ENCODE data around the gene C22orf23. TPM values are rescaled to one million over a fixed set of nuclear protein-coding genes. Genes with fewer than 3 reads are reported as not detected.
A peak's percentile ranks its signal among the peaks of the same experiment; 100 is the strongest.

C22orf23 gene
- total RNA-seq, 4 donors from 2014 or later, result 0.59 to 1.7 (median 0.73) TPM

DNA sequence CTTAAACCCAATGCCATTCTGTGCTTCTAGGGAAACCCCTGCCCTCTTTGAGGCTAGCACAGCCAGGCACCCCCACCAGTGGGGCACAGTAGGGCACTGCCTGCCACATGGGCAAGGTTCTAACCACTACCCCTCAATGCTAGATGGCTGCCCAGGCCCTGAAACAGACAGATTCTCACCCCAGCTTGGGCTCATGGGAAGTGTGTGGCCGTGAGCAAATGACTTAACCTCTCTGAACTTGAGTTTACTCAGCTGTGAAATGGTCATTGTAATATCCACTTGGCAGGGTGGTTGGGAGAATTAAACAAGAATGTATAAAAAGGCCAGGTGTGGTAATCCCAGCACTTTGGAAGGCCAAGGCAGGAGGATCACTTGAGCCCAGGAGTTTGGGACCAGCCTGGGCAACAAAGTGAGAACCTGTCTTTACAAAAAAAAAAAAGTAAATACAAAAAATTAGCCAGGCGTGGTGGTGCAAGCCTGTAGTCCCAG is 22.4 kb downstream of the C22orf23 start:
- Histone ChIP-seq H3K4me3 (replicated peaks in 1 of 3) (no peak overlapping the region), H3K9me3 (no peaks in the 10 kb centered on the region), H3K36me3 (peaks cover 18 to 27% of the 10 kb centered on the region in 2 donors), H3K27me3 (no peaks in the 10 kb centered on the region), H3K27ac (peak overlapping the region in 1 of 3 donors; percentile 28), H3K4me1 (peaks cover 17 to 37% of the 10 kb centered on the region in 2 donors)
- DNase-seq, result no peak
- intact Hi-C loops (cut with DNase I), result loop anchor here (10.0 kb wide), 1 partner anchor 116 kb away; no protein-coding TSS in a partner anchor
- no peak for TF ChIP-seq CTCF (IDR thresholded peaks at IDR 0.05)
- TF ChIP-seq POLR2A (IDR thresholded peaks at IDR 0.05), result no peak
- WGBS, 2 donors, result 76 to 87% methylated on average over 2 of the region's 2 CpGs

GRCh38 chr22:37930270-37930951 is 23.0 kb downstream of the C22orf23 start:
- intact Hi-C loops (cut with DNase I), result loop anchor here (10.0 kb wide), 1 partner anchor 116 kb away; no protein-coding TSS in a partner anchor
- no peaks in the 10 kb centered on the region for H3K9me3 ChIP-seq
- no peak overlapping the region for H3K4me3 ChIP-seq (replicated peaks in 1 of 3)
- peak overlapping the region in 1 of 3 donors; percentile 28 for H3K27ac ChIP-seq
- no peaks in the 10 kb centered on the region for H3K27me3 ChIP-seq
- H3K4me1 ChIP-seq, result peaks cover 17 to 37% of the 10 kb centered on the region in 2 donors
- no peak for TF ChIP-seq POLR2A (IDR thresholded peaks at IDR 0.05)
- peak in 2 of 6 experiments; percentile 18 to 45 for TF ChIP-seq CTCF (IDR thresholded peaks at IDR 0.05)
- WGBS, 2 donors, result 54 to 63% methylated on average over 8 to 11 of the region's 11 CpGs
- peak; percentile 16 to 26 for DNase-seq
- H3K36me3 ChIP-seq, result peaks cover 24 to 33% of the 10 kb centered on the region in 2 donors

DNA sequence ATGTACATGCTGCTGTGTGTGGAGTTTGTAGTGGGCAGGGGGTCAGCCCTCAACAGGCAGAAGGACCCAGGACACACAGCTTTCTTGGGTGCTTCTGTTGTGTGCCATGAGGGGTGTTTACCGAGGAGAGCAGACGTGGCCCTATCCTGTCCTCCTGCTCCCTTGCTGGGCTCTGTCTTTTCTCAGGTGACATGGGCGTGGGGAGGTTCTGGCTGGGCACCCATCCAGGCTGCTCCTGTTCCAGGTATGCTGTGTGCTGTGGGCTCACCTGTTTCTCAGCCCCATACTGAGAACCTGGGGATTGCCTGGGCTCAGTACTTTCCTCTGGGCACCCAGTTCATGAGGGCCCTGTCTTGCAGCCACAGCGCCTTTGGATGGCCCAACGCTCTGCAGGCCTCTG is 24.0 kb downstream of the C22orf23 start:
- WGBS, 2 donors, result 93% methylated on average over 4 of the region's 5 CpGs; no CpG with 5 or more reads in 1 of the 2 donors
- TF ChIP-seq CTCF (IDR thresholded peaks at IDR 0.05) (no peak), POLR2A (IDR thresholded peaks at IDR 0.05) (no peak)
- peaks cover 24 to 38% of the 10 kb centered on the region in 2 donors for H3K36me3 ChIP-seq
- peak; percentile 39 to 47 for DNase-seq
- no peaks in the 10 kb centered on the region for H3K27me3 ChIP-seq
- no peak overlapping the region for H3K27ac ChIP-seq
- peaks cover 15 to 33% of the 10 kb centered on the region in 2 donors for H3K4me1 ChIP-seq
- H3K4me3 ChIP-seq (replicated peaks in 1 of 3), result no peak overlapping the region
- intact Hi-C loops (cut with DNase I), result no loop called here
- no peaks in the 10 kb centered on the region for H3K9me3 ChIP-seq

DNA sequence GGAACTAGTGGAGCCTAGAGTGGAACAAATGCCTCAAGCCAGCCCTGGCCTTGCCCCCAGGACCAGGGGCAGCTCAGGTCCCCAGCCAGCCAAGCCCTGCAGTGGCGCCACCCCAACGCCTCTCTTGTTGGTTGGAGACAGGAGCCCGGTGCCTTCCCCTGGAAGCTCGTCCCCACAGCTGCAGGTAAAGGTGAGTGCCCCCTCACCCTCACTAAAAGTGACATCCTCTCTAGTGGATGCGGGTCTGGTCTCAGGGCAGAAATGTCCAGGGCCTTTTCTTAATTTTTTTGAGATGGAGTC is 25.8 kb downstream of the C22orf23 start:
- no peak for TF ChIP-seq CTCF (IDR thresholded peaks at IDR 0.05)
- TF ChIP-seq POLR2A (IDR thresholded peaks at IDR 0.05), result no peak
- Histone ChIP-seq H3K4me1 (peaks cover 0 to 15% of the 10 kb centered on the region in 2 donors), H3K36me3 (peaks cover 24 to 38% of the 10 kb centered on the region in 2 donors), H3K27ac (no peak overlapping the region), H3K9me3 (no peaks in the 10 kb centered on the region), H3K4me3 (replicated peaks in 1 of 3) (no peak overlapping the region), H3K27me3 (no peaks in the 10 kb centered on the region)
- DNase-seq, result no peak
- 90 to 97% methylated on average over 4 to 5 of the region's 5 CpGs for WGBS, 2 donors
- intact Hi-C loops (cut with DNase I), result no loop called here
